Pancreas (tissue), 10 donors: ENCODE measurements around the gene GPR3. TPM values are rescaled to one million over a fixed set of nuclear protein-coding genes. Genes with fewer than 3 reads are reported as not detected.

Experiments used
- ATAC-seq, 4 donors: fragments of 200-7000 bp; cut with Tn5 transposase; one replicate each; pipeline versions ENCODE4 v1.8.0 to v1.9.1; 2020; ENCODE audit warnings: mild to moderate bottlenecking in 4 of 4, moderate library complexity in 4 of 4
- DNase-seq, 6 donors: peaks; one replicate each; pipeline ENCODE4 v3.0.0-alpha.2; 2020
- FAIRE-seq: peaks from 2 replicates; lab custom pipeline; 2012; peaks lifted over from hg19 to GRCh38; lab: Jason Lieb, UNC
- H3K27ac ChIP-seq, 4 donors: fragments of 200-600 bp; sonication (generic); 1 replicate in 3 of 4; 2 replicates in 1 of 4; pipeline versions ENCODE4 v1.5.0 to v1.8.0; 2020
- H3K27me3 ChIP-seq, 4 donors: fragments of 200-600 bp; one replicate each; pipeline ENCODE4 v1.8.0; 2021
- H3K36me3 ChIP-seq, 3 donors: fragments of 200-600 bp; sonication (generic) in 1 of 3; one replicate each; pipeline versions ENCODE4 v1.5.0 to v1.8.0; 2020 to 2021
- H3K4me1 ChIP-seq, 3 donors: fragments of 200-600 bp; one replicate each; pipeline ENCODE4 v1.8.0; 2021
- H3K4me3 ChIP-seq, 4 donors: fragments of 200-600 bp; sonication (generic) in 2 of 4; one replicate each; pipeline versions ENCODE4 v1.5.0 to v1.8.0; 2020 to 2021
- H3K9me3 ChIP-seq, 4 donors: fragments of 200-600 bp; one replicate each; pipeline ENCODE4 v1.8.0; 2021
- WGBS, 2 donors: extraction: QIAGEN DNeasy Blood & Tissue Kit; methylation state at CpG; one replicate each; pipeline ENCODE4 v1.1.7; 2013; 5-methylcytosine and 5-hydroxymethylcytosine counted together
- intact Hi-C, 3 donors: fragments of 100-400 bp; cut with DNase I; formaldehyde crosslinking; loops; one replicate each; pipeline versions ENCODE4 v1.11.1 to v1.14.2; 2022
- polyA plus RNA-seq, 2 donors: library from polyadenylated mRNA; stranded (reverse); fragments of 200-250 nt; gene quantifications; one replicate each; pipeline ENCODE4 v1.2.3, GENCODE V29; 2013
- total RNA-seq, 6 donors: library from RNA; stranded (reverse); fragmentation: NEBNext Ultra II Directional in 4 of 6; extraction: Animal tissue kit (Norgen Biotek cat#: 25700) in 4 of 6; gene quantifications; one replicate each; pipeline versions ENCODE4 v1.2.1 to v1.2.4, GENCODE V29; 2021 to 2023
- TF ChIP-seq, protein P1 (sequence below), 4 donors: fragments of 200-600 bp; sonication (generic) in 3 of 4; IDR thresholded peaks; one replicate each; pipeline versions ENCODE4 v1.5.0 to v1.8.0; 2021; ENCODE audit warnings: antibody characterized with exemption in 4 of 4
- donor health status: healthy with polysubstance abuse.
- donor health status: DM: no; HTN: no; CAD: no; lungs with moderate emphysema.
- donor health status: DM: no; HTN: no; CAD: no.
- donor health status: control.
- donor health status: control.
- donor health status: Bipolar disorder and iron deficiency.
- donor health status: DM: yes; HTN: yes; CAD: no.
- donor health status: DM: no; HTN: no; CAD: no.
- donor health status: DM: no; HTN: no; CAD: no.
- donor health status: DM: yes; HTN: yes; CAD: no.

GPR3 gene
- total and polyA plus RNA-seq, 8 donors, result 0.09 to 0.52 (median 0.28) TPM; not detected in 3

DNA sequence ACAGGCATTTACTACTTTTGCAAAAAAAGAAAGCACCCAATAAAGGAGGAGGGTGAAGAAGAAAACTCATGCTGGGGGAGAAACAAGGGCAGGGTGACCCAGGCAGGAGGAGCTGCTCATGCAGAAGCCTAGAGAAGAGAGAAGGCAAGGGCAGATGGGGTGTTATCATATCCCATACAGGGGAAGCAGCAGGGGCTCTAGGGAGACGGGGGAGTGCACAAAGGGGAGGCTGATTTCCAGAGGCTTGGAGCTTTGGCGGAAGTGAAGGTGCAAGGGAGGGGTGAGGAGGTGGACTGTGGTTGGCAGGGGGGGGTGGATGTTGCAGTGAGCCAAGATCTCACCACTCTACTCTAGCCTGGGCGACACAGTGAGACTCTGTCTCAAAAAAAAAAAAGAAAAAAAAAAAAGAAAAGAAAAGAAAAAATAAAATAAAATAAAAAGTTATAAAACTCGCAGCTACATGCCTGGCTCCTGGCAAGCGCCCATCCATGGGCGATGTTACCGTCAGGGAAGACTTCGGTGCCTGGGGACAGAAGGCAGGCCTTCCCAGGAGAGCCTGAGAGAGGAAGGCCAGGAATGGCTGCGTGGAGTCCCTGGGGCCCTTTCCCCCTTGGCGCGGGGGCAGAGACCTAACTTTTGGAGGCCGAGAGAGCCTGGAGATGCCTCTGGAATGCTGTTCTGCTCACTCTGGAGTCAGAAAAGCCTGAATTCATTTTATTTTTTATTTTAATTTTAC is 14.5 kb upstream of the GPR3 start:
- no peak for FAIRE-seq

DNA sequence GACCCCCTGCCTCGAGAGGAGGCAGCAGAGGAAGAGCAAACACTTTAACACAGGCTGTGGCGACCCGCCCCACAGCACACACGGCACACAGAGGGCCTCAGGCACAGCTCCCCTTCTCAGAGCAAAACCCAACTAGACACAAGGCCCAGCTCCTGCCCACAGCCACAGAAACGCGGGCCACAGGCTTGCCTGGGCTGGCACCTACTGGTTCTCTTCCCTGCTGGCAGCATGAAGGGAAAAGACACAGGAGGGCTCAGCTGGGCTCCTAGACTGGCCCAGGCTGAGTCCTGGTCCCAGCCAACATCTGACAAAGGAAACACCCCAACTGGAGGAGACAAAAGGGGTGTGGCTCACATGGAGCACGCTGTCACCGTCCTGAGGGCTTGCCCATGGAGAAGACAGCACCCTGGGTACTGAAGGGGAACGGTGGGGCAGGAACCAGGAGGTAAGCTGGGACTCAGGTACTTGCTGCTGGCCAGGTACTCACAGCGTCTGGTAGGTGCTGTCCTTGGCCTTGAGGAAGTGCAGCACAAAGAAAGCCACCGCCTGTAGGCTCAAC is 12.8 kb upstream of the GPR3 start:
- Histone ChIP-seq H3K4me3 (no peak overlapping the region), H3K27me3 (no peaks in the 10 kb centered on the region), H3K27ac (no peak overlapping the region), H3K36me3 (no peaks in the 10 kb centered on the region), H3K9me3 (no peaks in the 10 kb centered on the region), H3K4me1 (no peaks in the 10 kb centered on the region)
- TF ChIP-seq, protein P1, sequence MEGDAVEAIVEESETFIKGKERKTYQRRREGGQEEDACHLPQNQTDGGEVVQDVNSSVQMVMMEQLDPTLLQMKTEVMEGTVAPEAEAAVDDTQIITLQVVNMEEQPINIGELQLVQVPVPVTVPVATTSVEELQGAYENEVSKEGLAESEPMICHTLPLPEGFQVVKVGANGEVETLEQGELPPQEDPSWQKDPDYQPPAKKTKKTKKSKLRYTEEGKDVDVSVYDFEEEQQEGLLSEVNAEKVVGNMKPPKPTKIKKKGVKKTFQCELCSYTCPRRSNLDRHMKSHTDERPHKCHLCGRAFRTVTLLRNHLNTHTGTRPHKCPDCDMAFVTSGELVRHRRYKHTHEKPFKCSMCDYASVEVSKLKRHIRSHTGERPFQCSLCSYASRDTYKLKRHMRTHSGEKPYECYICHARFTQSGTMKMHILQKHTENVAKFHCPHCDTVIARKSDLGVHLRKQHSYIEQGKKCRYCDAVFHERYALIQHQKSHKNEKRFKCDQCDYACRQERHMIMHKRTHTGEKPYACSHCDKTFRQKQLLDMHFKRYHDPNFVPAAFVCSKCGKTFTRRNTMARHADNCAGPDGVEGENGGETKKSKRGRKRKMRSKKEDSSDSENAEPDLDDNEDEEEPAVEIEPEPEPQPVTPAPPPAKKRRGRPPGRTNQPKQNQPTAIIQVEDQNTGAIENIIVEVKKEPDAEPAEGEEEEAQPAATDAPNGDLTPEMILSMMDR (IDR thresholded peaks at IDR 0.05), result no peak
- WGBS, 2 donors, result 79 to 81% methylated on average over 11 of the region's 11 CpGs
- intact Hi-C loops, result loop anchor here in 1 of 3 donors (10.0 kb wide), 1 partner anchor 45 kb away; no protein-coding TSS in a partner anchor
- FAIRE-seq, result no peak
- no peak for DNase-seq
- ATAC-seq, result no peak

More for the DNA sequence above, 14.5 kb upstream of the GPR3 start:
- no peak overlapping the region for H3K27ac ChIP-seq
- no peaks in the 10 kb centered on the region for H3K9me3 ChIP-seq
- 87 to 89% methylated on average over 12 of the region's 12 CpGs for WGBS, 2 donors
- H3K36me3 ChIP-seq, result no peaks in the 10 kb centered on the region
- no peak overlapping the region for H3K4me3 ChIP-seq
- no peaks in the 10 kb centered on the region for H3K27me3 ChIP-seq
- intact Hi-C loops, result no loop called here
- no peaks in the 10 kb centered on the region for H3K4me1 ChIP-seq
- no peak for ATAC-seq
- DNase-seq, result no peak
- TF ChIP-seq, protein P1 (IDR thresholded peaks at IDR 0.05), result no peak

DNA sequence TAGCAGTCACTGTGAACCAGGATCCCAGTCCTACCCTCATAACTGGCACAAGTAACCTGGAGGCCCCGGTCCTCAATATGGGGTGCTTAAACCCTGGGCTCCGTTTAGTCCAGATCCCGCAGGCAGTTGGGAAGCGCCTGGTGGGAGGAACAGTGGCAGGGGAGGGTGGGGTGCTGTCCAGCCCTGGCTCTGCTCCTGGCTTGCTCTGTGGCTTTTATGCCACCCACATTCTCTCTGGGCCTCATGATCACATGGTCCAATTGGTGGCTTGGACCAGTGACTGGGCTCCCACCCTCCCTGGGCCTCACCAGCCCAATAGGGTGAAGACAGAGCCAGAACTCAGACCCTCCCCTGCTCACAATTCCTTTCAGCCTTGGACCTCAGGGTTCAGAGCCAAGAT is 12.2 kb upstream of the GPR3 start:
- WGBS, 2 donors, result 90 to 94% methylated on average over 4 of the region's 4 CpGs
- Histone ChIP-seq H3K4me3 (no peak overlapping the region), H3K27ac (no peak overlapping the region), H3K4me1 (no peaks in the 10 kb centered on the region), H3K36me3 (no peaks in the 10 kb centered on the region), H3K9me3 (no peaks in the 10 kb centered on the region), H3K27me3 (no peaks in the 10 kb centered on the region)
- ATAC-seq (no peak), FAIRE-seq (no peak), DNase-seq (peak in 1 of 6 donors; percentile 13)
- intact Hi-C loops, result loop anchor here in 1 of 3 donors (10.0 kb wide), 1 partner anchor 45 kb away; no protein-coding TSS in a partner anchor
- TF ChIP-seq, protein P1 (IDR thresholded peaks at IDR 0.05), result no peak

DNA sequence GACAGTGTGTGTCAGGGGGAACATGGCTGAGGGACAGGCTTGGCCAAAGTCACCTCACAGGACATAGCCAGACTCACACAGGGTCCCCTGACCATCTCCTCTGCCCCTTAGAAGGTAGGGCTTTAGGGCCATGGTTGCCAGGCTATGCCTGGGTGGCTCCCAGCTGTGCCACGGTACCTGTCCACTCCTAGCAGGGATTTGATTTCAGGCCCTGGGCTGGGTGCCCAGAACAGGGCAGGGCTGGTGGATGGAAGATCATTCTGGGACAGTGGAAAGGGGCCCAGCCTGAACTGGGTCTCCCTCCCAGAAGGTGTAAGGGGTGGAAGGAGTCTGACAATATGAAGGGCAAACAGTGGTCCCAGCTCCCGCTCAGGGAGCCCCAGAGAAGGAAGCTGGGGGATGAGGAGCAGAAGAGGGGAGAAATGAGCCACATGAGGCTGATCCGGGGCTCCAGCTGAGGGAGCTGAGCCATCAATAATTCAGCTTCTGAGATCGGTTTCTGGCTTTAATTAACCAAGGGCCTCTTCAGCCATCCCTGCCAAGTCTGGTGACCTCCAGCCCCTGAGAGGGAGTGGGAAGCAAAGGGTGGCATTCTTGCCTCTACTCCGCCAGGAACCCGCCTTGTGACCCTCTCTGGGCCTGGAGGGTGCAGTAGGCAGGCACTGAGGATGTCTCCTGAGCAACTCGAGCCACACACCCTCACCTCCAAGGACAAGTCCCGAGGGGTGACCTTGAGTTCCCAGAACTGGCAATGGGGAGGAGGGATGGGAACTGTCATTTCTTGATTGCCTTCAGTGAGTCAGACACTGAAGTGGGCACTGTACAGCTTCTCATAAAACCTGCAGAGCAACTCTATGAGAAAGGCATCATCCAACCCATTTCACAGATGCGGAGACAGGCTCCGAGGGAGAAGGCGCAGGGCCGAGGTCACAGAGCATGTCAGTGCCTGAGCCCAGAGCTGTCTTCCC is 11.4 kb upstream of the GPR3 start:
- ATAC-seq, result no peak
- peak in 1 of 6 donors; percentile 29 for DNase-seq
- Histone ChIP-seq H3K4me1 (no peaks in the 10 kb centered on the region), H3K4me3 (no peak overlapping the region), H3K27me3 (no peaks in the 10 kb centered on the region), H3K36me3 (no peaks in the 10 kb centered on the region), H3K9me3 (no peaks in the 10 kb centered on the region), H3K27ac (no peak overlapping the region)
- FAIRE-seq, result no peak
- WGBS, 2 donors, result 67 to 70% methylated on average over 12 of the region's 12 CpGs
- TF ChIP-seq, protein P1 (IDR thresholded peaks at IDR 0.05), result no peak
- intact Hi-C loops, result loop anchor here in 1 of 3 donors (10.0 kb wide), 1 partner anchor 46 kb away; no protein-coding TSS in a partner anchor
